ENCODE measurements around the gene CCS.
A peak's percentile ranks its signal among the peaks of the same experiment; 100 is the strongest.

The CCS gene

DNA sequence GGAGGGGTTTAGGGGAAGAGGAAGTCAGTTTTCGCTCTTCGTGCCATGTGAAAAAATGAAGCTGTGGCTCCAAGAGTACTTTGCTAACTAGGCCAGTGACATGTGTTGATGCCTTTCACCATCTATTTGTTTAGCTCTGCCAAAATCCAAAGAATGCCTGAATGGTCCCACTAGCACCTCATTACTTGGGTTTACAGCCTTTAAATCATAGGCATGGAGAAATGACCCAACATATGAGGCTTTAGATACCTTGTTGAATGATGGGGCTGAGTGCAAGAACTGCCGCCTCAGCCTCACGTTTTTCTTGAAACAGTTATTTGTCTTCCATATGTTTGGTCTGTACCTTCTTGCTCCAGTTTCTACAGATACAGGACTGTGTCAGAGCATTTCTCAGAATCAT, 53.8 kb downstream of the CCS start:
- Histone ChIP-seq H3K27ac (ENCODE audit: low read depth, low read length) (no peak overlapping the region), H3K4me3 (ENCODE audit: low read depth, low read length) (no peak overlapping the region), H3K79me1 (ENCODE audit: low read length) (no peaks in the 10 kb centered on the region), H3K9ac (ENCODE audit: low read length) (no peak overlapping the region), H3K79me2 (ENCODE audit: control insufficient read depth, insufficient read depth, low read length, poor library complexity) (peaks cover 9% of the 10 kb centered on the region), H4K91ac (ENCODE audit: low read depth, low read length) (no peak overlapping the region), H3K4me1 (ENCODE audit: control insufficient read depth in 1 of 2, insufficient read depth in 2 of 2, low read length in 2 of 2) (no peaks in the 10 kb centered on the region), H3K14ac (ENCODE audit: low read length) (no peak overlapping the region), H2BK12ac (ENCODE audit: low read length) (no peak overlapping the region), H3K4ac (ENCODE audit: low read depth, low read length) (peak overlapping the region; percentile 12), H3K18ac (ENCODE audit: low read length) (no peak overlapping the region), H3K36me3 (ENCODE audit: control insufficient read depth in 1 of 2, insufficient read depth in 2 of 2, low read length in 2 of 2) (peaks cover 30 to 58% of the 10 kb centered on the region in 2 experiments), H3K23ac (ENCODE audit: low read length) (no peak overlapping the region), H2AK5ac (ENCODE audit: low read length) (no peak overlapping the region), H3K27me3 (ENCODE audit: insufficient read depth, low read length) (no peaks in the 10 kb centered on the region), H3K9me3 (ENCODE audit: insufficient read depth, low read depth, low read length) (peaks cover 3% of the 10 kb centered on the region), H2AFZ (ENCODE audit: insufficient read depth, low read length, poor library complexity) (no peak overlapping the region), H2BK5ac (ENCODE audit: low read depth, low read length, poor library complexity) (no peak overlapping the region), H4K8ac (ENCODE audit: low read depth, low read length) (no peak overlapping the region), H3K4me2 (ENCODE audit: low read length) (no peak overlapping the region), H4K12ac (ENCODE audit: low read depth, low read length) (no peak overlapping the region), H2BK120ac (ENCODE audit: insufficient read depth, low read length, poor library complexity) (no peak overlapping the region)
- DNase-seq: no peak
- no CpG with 5 or more reads among the region's 4 CpGs for WGBS (ENCODE audit: extremely low coverage, insufficient coverage, insufficient read length)

GRCh38 chr11:66649903-66650302, 56.9 kb downstream of the CCS start:
- H3K4me1 ChIP-seq (ENCODE audit: control insufficient read depth in 1 of 2, insufficient read depth in 2 of 2, low read length in 2 of 2): no peaks in the 10 kb centered on the region
- no peak overlapping the region for H2BK5ac ChIP-seq (ENCODE audit: low read depth, low read length, poor library complexity)
- H3K79me1 ChIP-seq (ENCODE audit: low read length): no peaks in the 10 kb centered on the region
- no peak overlapping the region for H3K23ac ChIP-seq (ENCODE audit: low read length)
- no peak for DNase-seq
- H3K9ac ChIP-seq (ENCODE audit: low read length): no peak overlapping the region
- H3K27ac ChIP-seq (ENCODE audit: low read depth, low read length): no peak overlapping the region
- H3K9me3 ChIP-seq (ENCODE audit: insufficient read depth, low read depth, low read length): peaks cover 2% of the 10 kb centered on the region
- H3K18ac ChIP-seq (ENCODE audit: low read length): no peak overlapping the region
- no peak overlapping the region for H3K4me2 ChIP-seq (ENCODE audit: low read length)
- H2AK5ac ChIP-seq (ENCODE audit: low read length): no peak overlapping the region
- no peaks in the 10 kb centered on the region for H3K79me2 ChIP-seq (ENCODE audit: control insufficient read depth, insufficient read depth, low read length, poor library complexity)
- H3K14ac ChIP-seq (ENCODE audit: low read length): no peak overlapping the region
- H4K8ac ChIP-seq (ENCODE audit: low read depth, low read length): no peak overlapping the region
- H3K4ac ChIP-seq (ENCODE audit: low read depth, low read length): no peak overlapping the region
- no peak overlapping the region for H3K4me3 ChIP-seq (ENCODE audit: low read depth, low read length)
- no peak overlapping the region for H4K91ac ChIP-seq (ENCODE audit: low read depth, low read length)
- H2BK12ac ChIP-seq (ENCODE audit: low read length): no peak overlapping the region
- WGBS (ENCODE audit: extremely low coverage, insufficient coverage, insufficient read length): no CpG with 5 or more reads among the region's 5 CpGs
- H3K27me3 ChIP-seq (ENCODE audit: insufficient read depth, low read length): no peaks in the 10 kb centered on the region
- H4K12ac ChIP-seq (ENCODE audit: low read depth, low read length): no peak overlapping the region
- no peak overlapping the region for H2AFZ ChIP-seq (ENCODE audit: insufficient read depth, low read length, poor library complexity)
- H2BK120ac ChIP-seq (ENCODE audit: insufficient read depth, low read length, poor library complexity): no peak overlapping the region
- peaks cover 24 to 48% of the 10 kb centered on the region in 2 experiments for H3K36me3 ChIP-seq (ENCODE audit: control insufficient read depth in 1 of 2, insufficient read depth in 2 of 2, low read length in 2 of 2)

- no peaks in the 10 kb centered on the region for H3K4me1 ChIP-seq (ENCODE audit: control insufficient read depth in 1 of 2, insufficient read depth in 2 of 2, low read length in 2 of 2)
- H2AK5ac ChIP-seq (ENCODE audit: low read length): no peak overlapping the region
- H4K91ac ChIP-seq (ENCODE audit: low read depth, low read length): no peak overlapping the region
- no peak overlapping the region for H3K27ac ChIP-seq (ENCODE audit: low read depth, low read length)
- no peak overlapping the region for H4K12ac ChIP-seq (ENCODE audit: low read depth, low read length)
- H2BK12ac ChIP-seq (ENCODE audit: low read length): no peak overlapping the region
- H3K36me3 ChIP-seq (ENCODE audit: control insufficient read depth in 1 of 2, insufficient read depth in 2 of 2, low read length in 2 of 2): peaks cover 24 to 44% of the 10 kb centered on the region in 2 experiments
- no peak overlapping the region for H3K14ac ChIP-seq (ENCODE audit: low read length)
- no peak overlapping the region for H3K18ac ChIP-seq (ENCODE audit: low read length)
- H3K9me3 ChIP-seq (ENCODE audit: insufficient read depth, low read depth, low read length): peaks cover 2% of the 10 kb centered on the region
- H3K27me3 ChIP-seq (ENCODE audit: insufficient read depth, low read length): no peaks in the 10 kb centered on the region
- no peak overlapping the region for H2BK120ac ChIP-seq (ENCODE audit: insufficient read depth, low read length, poor library complexity)
- no peak overlapping the region for H4K8ac ChIP-seq (ENCODE audit: low read depth, low read length)
- H3K9ac ChIP-seq (ENCODE audit: low read length): no peak overlapping the region
- H3K4me3 ChIP-seq (ENCODE audit: low read depth, low read length): no peak overlapping the region
- no peaks in the 10 kb centered on the region for H3K79me1 ChIP-seq (ENCODE audit: low read length)
- no peak overlapping the region for H3K4me2 ChIP-seq (ENCODE audit: low read length)
- peak in 1 of 2 donors; percentile 31 for DNase-seq
- no CpG with 5 or more reads among the region's 2 CpGs for WGBS (ENCODE audit: extremely low coverage, insufficient coverage, insufficient read length)
- no peak overlapping the region for H2AFZ ChIP-seq (ENCODE audit: insufficient read depth, low read length, poor library complexity)
- H3K23ac ChIP-seq (ENCODE audit: low read length): no peak overlapping the region
- no peak overlapping the region for H2BK5ac ChIP-seq (ENCODE audit: low read depth, low read length, poor library complexity)
- H3K79me2 ChIP-seq (ENCODE audit: control insufficient read depth, insufficient read depth, low read length, poor library complexity): no peaks in the 10 kb centered on the region
- H3K4ac ChIP-seq (ENCODE audit: low read depth, low read length): no peak overlapping the region
Observed at GRCh38 chr11:66651016-66651415, 58.0 kb downstream of the CCS start.

- Histone ChIP-seq H4K8ac (ENCODE audit: low read depth, low read length) (no peak overlapping the region), H3K4me2 (ENCODE audit: low read length) (no peak overlapping the region), H3K4ac (ENCODE audit: low read depth, low read length) (no peak overlapping the region), H4K12ac (ENCODE audit: low read depth, low read length) (no peak overlapping the region), H3K23ac (ENCODE audit: low read length) (no peak overlapping the region), H3K27me3 (ENCODE audit: insufficient read depth, low read length) (no peaks in the 10 kb centered on the region), H3K27ac (ENCODE audit: low read depth, low read length) (no peak overlapping the region), H3K9ac (ENCODE audit: low read length) (no peak overlapping the region), H3K4me1 (ENCODE audit: control insufficient read depth in 1 of 2, insufficient read depth in 2 of 2, low read length in 2 of 2) (no peaks in the 10 kb centered on the region), H3K79me1 (ENCODE audit: low read length) (no peaks in the 10 kb centered on the region), H3K14ac (ENCODE audit: low read length) (no peak overlapping the region), H3K18ac (ENCODE audit: low read length) (no peak overlapping the region), H3K4me3 (ENCODE audit: low read depth, low read length) (no peak overlapping the region), H4K91ac (ENCODE audit: low read depth, low read length) (no peak overlapping the region), H2BK5ac (ENCODE audit: low read depth, low read length, poor library complexity) (no peak overlapping the region), H2AK5ac (ENCODE audit: low read length) (no peak overlapping the region), H3K9me3 (ENCODE audit: insufficient read depth, low read depth, low read length) (peaks cover 2% of the 10 kb centered on the region), H3K36me3 (ENCODE audit: control insufficient read depth in 1 of 2, insufficient read depth in 2 of 2, low read length in 2 of 2) (peaks cover 30 to 36% of the 10 kb centered on the region in 2 experiments), H3K79me2 (ENCODE audit: control insufficient read depth, insufficient read depth, low read length, poor library complexity) (no peaks in the 10 kb centered on the region), H2AFZ (ENCODE audit: insufficient read depth, low read length, poor library complexity) (no peak overlapping the region), H2BK120ac (ENCODE audit: insufficient read depth, low read length, poor library complexity) (no peak overlapping the region), H2BK12ac (ENCODE audit: low read length) (no peak overlapping the region)
- no peak for DNase-seq
- no CpG with 5 or more reads among the region's 7 CpGs for WGBS (ENCODE audit: extremely low coverage, insufficient coverage, insufficient read length)
Observed at GRCh38 chr11:66652651-66653050, 59.7 kb downstream of the CCS start.
